Activated T-cell treated with anti-CD3 and anti-CD28 coated beads for 4 hours (primary cell): ENCODE data around the gene ZNF597.
"Not testable (repeated sequence)": the region's sequence is repeated elsewhere in the genome, so short reads cannot be mapped to it uniquely, and the experiment has no call there.

Experiments used
- DNase-seq: peaks from one replicate; pipeline ENCODE4 v3.0.0-alpha.2; 2020

Gene ZNF597

DNA sequence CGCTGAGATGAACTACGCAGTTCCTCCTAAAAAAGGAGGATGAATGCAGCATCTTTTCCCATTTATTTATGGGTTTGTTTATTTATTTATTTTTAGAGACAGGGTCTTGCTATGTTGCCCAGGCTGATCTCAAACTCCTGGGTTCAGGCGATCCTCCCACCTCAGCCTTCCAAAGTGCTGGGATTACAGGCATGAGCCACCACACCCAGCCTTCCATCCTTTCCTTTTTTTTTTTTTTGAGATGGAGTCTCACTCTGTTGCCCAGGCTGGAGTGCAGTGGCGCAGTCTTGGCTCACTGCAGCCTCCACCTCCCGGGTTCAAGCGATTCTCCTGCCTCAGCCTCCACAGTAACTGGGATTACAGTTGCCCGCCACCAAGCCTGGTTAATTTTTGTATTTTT lies 31.6 kb upstream of the ZNF597 start:
- not testable (repeated sequence) for DNase-seq

DNA sequence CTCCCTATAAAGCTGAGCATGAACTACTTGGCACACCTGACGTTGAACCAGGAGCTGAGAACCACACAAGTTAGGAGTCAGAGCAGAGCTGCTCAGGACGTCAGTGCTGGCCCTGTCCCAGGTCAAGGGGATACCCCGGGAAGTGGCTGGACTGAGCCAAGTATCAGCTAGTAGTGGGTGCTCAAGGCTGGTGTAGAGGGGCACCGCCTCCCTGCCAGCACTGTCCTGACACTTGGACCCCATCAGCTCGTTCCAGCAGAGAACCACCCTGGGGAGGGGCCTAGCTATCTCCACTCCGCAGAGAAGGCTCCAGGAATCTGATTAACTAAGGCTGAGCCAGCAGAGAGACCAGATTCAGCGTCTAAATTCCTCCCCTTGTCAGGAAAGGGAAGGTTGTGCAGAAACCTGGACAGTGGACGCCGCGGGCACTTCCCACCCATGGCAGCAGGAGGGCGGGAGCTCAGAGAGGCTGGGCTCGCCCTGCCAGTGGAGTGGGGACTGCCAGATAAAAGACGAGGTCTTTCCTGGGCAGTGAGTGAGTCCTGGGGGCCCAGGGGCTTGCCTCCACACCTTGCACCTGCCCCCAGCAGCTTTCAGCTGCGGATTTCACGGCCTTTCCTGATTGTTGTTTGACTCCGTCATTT lies 31.0 kb upstream of the ZNF597 start:
- DNase-seq = no peak

DNA sequence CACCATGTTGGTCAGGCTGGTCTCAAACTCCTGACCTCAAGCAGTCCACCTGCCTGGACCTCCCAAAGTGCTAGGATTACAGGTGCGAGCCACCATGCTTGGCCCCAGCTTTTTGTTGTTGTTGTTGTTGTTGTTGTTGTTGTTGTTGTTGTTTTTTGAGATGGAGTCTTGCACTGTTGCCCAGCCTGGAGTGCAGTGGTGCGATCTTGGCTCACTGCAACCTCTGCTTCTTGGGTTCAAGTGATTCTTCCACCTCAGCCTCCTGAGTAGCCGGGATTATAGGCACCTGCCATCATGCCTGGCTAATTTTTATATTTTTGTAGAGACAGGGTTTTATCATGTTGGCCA lies 30.3 kb upstream of the ZNF597 start:
- not testable (repeated sequence) for DNase-seq

DNA sequence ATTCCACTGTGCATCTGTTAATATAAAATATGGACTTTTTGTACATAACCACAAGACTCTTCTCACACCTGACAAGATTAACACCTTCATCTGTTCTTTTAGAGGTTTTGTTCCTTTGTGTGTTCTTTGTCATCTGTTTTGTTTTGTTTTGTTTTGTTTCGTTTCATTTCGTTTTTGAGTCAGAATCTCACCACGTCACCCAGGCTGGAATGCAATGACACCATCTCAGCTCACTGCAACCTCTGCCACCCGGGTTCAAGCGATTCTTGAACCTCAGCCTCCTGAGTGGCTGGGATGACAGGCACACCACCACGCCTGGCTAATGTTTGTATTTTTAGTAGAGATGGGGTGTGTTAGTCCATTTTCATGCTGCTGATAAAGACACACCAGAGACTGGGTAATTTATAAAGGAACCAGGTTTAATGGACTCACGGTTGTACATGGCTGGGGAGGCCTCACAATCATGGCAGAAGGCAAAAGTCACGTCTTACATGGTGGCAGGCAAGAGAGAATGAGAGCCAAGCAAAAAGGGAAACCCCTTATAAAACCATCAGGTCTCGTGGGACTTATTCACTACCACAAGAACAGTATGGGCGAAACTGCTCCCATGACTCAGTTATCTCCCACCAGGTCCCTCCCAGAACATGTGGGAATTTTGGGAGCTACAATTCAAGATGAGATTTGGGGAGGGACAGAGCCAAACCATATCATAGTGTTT lies 29.7 kb upstream of the ZNF597 start:
- no peak for DNase-seq

DNA sequence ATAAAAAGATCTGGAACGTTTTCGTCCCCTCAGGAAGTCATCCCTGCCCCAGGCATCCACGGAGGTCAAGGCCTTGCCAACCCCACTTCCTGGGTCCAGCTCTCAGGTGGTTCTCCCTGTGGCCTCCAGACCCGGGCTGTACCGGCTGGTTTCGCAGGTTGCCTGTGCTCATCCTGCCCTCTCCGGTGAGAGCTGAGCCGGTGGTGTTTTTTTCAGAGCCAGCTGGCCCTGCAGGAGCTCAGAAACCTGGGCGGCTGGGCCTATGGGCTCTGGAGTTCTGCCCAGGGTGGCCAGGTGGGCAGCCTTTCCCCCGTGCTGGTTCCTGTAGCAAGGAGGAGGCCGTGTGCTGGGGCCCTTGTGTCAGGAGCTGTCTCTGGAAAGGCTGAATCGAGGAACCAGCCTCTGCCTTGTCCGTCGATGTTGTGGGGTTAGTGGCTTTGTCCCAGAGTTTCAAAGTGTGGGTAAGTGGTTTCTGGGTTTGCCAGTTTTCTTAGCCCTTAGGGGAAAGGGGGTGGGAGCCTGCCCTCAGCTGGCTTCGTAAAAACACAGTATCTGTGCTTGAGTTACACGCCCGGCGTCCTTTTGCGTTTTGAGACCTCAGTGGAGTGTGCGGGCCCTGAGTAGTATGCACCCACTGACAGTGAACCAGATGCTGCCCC lies 28.3 kb upstream of the ZNF597 start:
- DNase-seq = no peak

DNA sequence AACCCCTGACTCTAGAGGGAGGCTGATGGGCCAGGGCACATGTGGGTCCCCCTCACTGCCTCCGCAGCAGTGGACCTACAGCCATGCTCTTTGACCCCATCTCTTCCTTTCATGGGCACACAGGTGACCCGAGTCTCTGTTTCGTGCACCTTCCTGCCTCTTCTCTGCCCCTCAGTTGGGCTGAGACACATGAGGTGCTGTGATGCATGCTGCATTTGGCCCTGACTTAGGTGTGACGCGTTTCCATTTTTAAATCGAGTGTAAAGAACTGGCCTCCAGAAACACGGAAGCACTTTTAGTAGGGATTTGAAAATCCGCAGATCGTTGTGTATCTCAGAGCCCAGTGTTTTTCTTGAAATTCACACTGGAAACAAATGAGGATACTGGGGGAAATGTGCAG lies 27.4 kb upstream of the ZNF597 start:
- no peak for DNase-seq

DNA sequence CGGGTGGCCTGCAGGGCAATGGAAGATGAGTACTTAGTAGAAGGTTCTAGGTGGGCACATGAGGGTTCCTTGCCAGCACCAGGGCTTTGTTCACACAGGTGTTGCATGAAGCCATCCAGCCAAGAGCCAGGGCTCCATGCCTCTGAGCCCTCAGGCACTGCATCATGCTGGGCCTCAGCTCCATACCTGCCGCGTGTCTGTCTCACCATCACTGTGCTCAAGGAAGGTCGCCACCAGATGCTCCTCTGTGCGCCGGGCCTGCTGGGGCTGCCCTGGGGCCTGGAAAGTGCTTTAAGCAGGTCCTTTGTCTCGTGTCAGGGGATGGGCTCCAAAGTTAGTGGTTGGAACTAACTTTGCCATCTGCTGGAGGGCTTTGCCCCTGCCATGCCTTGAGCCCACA lies 26.4 kb upstream of the ZNF597 start:
- DNase-seq = no peak

DNA sequence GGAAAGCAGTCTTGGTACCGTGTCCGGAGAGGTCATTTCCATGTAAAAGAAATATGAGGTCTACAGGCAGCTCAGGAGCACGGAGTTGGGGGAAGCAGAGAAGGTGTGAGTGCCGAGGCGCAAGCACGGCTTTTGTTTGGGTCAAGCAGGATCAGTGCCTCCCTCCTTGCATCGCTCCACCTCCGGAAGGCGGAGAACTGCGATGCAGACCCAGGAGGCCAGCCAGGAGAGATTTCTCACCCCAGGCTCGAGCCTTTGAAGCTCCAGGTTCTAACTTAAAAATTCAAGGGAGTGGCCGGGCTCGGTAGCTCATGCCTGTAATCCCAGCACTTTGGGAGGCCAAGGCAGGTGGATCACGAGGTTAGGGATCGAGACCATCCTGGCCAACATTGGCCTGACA lies 25.2 kb upstream of the ZNF597 start:
- DNase-seq = no peak

DNA sequence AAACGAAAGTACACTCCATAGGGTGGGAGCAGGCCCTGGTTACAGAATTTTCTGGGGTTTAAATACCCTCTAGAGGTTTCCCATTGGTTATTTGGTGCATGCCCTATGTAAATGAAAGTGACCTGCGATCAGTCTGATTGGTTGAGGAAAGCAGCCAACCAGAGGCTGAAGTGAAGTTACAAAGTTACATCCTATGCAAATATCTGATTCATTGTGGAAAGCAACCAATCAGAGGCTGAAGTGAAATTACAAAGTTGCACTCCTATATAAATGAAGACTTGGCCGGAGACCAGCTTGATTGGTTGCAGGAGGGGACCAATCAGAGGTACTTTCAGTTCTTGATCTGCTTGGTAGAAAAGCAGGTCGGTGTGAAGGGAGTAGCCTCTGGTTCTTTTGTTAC lies 24.6 kb upstream of the ZNF597 start:
- DNase-seq = no peak

DNA sequence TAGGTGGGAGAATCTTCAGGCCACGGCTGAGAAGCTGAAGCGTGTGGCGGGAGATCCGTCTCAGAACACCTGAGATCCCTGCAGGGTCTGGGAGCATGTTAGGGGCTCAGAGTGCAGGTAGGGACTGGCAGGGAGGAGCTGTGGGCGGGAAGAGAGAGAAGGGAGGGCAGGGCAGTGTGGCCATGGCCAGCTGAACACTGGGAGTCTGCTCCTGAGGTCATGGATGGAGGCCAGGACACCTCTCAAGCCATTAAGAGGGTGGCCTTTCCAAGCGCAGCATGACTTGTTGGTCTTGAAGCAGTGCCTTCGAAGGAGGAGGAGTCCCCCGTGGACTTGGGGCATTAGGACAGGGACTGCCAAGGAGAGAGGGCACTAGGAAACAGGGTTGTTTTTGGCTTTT lies 23.9 kb upstream of the ZNF597 start:
- no peak for DNase-seq

DNA sequence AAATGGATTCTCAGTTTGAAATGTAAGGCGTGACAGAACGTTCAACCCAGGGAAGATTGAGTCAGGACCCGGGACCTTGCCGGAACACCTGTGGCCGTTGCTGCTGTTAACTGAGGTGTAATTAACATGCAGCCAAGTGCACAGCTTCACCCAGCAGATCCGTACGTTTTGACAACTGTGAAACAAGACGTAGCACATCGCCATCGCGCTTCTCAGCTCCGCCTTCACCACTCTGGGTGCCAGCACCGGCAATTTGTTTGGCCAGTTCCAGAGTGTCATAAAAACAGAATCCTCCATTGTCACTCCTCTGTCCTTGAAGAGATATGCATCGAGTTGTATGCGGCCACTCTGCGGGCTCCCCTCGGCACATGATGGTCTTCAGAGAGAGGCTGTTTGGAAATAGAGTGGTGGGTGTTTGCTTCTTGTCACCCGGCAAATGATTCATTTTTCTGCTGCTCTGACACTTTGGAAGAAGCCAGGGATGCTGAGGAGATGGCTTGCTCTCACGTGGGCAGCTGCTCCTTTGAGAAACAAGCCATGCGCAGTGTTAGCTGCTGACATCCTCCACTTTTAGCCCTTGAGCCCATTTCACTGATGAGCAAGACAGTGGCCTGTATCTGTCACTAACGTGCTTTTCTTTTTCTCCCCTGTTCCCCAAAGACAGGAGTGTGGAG lies 22.7 kb upstream of the ZNF597 start:
- no peak for DNase-seq

DNA sequence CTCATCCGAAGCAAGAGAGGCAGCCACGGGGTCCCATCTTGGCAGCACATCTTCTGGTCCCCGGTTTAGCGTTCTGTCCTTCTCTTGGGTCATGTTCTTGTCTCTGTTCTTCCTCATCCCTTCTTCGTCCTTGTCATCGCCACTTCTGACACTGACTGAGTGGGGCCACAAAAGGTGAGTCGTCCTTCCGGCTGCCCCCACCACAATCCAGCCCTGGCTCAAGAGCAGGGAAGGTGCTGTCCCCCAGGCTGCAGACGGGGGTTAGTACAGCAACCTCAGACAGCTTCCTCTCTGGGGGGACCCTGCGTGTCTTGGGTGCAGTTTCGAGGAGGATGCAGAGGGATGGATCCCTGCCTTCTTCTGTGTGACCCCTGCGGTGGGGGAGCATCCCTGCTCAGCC lies 22.0 kb upstream of the ZNF597 start:
- DNase-seq = no peak

DNA sequence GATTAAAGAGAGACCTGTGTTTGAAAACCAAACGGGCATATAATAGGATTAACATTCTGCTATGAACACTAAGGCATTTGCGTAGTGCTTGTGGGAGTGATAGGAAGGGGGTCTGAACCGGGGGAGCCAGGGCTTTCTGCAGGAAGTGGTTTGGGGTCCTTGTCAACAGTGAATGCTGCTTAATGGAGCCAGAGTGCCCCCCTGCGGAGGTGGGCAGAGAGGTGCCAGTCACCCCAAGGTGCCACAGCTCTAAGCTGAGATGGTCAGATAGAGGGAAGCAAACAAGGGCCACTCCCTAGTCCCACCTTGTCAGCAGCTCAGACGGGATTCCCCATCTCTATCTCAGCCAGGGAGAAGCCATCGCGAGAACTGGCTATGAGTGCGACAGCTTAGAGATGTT lies 17.8 kb upstream of the ZNF597 start:
- DNase-seq = peak; percentile 25

DNA sequence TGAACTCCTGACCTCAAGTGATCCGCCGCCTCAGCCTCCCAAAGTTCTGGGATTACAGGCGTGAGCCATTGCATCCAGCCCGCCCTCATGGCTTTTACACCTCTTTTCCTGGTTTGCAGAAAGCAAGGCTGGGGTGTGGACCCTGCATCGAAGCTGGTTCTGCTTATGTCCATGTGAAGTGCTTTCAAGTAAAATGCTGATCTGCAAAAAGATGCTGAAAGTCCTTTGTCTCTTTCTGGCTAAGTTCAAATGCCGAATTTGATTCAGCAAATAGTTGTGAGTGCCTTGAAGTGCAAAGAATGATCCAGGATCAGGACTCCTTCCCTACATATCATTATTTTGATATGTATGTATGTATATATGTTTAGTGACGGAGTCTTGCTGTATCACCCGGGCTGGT lies 17.3 kb upstream of the ZNF597 start:
- no peak for DNase-seq

DNA sequence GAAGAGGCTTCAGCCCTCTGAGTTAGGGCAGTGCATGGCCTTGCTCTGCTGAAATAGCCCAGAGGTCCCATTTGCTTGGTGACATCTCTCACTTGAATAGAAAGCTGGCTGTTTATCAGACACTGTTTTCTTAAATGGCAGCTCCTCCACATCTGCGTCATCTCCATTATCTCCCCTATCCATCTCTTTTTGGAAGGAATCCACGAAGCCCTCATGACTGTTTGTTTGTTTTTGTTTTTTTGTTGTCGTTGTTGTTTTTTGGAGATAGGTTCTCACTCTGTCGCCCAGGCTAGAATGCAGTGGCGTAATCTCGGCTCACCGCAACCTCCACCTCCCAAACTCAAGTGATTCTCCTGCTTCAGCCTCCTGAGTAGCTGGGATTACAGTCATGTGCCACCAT lies 16.8 kb upstream of the ZNF597 start:
- DNase-seq = no peak

DNA sequence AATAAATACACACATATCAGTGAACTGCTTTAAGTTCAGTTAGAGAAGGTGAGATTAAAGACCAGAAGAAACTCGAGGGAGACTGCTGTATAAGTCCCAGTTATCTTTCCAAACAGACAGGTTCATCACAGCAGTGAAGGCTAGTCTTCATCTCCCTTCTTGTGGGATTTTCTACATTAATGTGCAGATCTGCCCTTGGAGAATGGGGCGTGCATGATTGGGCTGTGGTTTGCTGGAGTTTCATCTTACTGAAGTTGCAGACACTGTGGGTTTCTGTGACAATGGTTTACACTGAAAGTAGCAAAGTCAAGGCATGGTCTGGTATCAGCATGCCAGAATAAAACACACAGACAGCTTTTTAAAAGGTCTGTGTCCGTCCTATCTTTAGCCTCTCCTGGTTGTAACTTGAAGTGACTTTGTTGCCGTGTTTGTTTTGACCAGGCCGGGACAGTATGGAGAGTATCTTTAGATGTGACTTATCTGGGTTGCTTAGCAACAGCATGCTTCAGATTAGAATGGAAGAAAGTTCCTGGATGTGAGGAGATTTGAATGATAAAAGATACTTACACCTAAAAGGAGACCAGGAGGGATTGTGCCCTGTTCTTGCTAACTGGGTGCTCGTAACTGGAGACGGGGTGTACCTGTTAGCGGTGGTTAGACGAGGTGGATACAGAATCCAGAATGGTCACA lies 16.2 kb upstream of the ZNF597 start:
- no peak for DNase-seq

DNA sequence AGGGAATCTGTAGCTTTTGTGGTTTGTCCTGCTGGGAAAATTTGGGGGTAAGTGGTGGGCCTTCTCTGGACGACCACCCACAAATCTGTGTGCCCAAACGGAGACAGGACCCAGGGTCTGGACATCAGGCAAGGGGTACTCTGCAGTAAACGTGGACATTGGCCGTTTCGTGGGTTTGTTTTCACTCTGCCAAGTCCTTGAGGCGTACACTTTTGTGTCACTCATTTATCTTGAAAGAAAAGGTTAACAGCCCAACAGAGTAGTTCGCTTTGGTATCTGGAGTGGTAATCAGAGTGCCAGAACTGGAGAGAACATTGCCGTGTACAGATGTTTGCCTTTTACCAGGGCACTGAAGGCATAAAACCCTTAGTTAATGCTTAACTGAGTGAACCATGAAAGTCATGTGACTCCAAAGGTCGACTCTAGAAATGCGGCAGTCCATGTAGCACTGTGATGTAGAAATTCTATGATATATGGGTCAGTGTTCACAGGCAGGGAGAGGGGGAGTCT lies 15.6 kb upstream of the ZNF597 start:
- no peak for DNase-seq

DNA sequence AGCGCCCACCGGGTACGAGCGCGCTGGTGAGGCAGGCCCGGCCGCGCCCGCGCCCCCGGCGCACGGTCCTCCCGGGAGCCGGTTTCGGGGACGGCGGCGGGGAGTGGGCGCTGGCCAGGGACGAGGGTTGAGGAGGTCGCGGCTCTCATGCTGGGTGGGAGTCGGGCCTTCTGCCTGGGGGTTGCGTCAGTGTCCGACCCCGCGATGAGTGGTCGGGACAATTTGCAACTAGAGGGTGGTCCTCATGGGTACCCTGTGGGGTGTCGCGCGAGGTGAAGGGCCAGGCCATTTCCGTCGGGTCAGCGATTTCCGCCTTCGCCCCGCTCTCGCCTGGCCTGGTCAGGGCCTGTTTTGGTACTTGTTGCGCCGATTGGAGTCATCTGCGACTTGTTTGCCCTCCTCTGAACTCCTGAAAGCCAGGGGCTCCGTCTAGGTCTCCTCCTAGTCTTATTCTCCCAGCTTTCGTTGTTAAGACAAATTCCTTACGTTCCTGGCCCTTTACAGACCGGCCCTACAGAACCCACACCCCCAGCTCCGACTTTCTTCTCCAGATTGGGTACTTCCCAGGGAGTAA lies 15.1 kb upstream of the ZNF597 start:
- no peak for DNase-seq

DNA sequence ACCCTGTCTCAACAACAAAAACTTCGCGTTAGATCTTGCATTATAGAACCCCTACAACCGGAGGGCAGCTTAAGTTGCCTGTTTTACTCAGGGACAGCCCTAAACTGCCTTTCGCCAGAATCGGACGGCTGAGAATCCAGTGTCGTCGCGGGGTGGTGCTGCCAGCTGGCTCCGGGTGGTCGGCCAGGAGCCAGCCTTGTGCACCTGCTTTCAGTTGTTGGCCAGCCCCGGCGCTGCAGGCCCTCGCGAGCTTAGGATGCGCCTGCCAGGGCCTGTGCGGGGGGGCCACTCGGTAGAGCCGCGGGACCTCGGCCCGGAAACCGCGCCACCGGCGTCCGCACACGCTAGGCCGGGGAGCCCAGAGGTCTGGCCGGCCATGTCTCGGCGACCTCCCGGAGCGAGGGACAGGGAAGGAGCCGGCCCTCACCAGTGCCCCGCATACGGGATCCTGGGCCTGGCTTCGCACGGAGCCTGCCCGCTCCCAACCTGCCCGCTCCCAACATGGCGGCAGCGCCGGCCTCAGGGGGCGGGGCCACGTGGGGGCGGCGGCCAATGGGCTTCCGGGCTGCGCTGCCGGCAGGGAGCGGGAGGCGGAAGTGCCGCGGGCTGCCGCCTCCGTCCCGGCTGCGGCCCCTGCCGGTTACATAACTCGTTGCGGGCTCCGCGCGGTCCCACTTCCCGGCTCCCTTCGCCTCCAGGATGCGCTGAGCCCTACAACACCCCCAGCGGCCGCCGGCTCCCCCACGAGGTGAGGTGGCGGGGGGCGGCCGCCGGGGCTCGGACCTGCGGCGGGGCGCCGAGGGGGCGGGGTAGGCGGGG lies 14.3 kb upstream of the ZNF597 start:
- DNase-seq = peak; percentile 88

DNA sequence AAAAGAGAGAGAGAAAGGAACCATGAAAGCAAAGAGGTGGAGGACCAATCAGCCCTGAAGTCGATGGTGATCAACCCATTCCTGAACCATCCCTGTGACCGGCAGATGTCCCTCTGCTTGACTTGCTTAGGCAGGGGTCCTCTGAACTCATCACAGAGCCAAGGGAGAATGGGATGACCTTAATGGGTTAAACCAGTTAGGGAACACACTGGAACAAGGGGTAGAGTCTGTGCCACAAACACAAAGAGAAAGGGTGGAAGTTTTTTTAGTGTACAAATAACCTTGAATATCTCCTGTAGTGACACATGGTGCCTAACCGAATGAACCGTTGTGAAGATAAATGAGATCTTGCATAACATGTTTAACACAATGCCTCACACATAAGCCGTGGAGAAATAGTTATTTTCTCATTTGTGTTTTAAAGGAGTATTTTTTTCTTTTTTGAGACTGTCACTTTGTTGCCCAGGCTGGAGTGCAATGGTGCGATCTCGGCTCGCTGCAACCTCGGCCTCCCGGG lies 11.4 kb upstream of the ZNF597 start:
- DNase-seq = no peak

DNA sequence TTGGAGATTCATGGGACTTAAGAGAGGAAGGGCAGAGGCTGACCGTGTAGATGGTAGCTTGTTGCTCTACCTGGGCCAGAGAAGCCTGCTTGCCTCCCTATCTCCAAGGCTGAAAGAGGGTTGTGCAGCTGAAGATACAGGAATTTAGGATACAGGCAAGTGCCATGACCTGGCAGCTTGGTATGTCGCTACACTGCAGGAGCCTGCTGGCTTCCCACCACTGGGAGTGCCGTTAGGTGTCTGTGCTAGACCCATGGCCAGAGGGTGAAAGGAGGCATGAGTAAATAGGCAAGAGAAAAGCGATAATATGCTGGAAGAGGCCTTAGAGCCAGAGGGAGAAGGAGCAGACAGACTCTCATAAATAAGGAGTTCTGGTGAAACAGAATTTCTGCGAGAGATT lies 10.8 kb upstream of the ZNF597 start:
- no peak for DNase-seq

DNA sequence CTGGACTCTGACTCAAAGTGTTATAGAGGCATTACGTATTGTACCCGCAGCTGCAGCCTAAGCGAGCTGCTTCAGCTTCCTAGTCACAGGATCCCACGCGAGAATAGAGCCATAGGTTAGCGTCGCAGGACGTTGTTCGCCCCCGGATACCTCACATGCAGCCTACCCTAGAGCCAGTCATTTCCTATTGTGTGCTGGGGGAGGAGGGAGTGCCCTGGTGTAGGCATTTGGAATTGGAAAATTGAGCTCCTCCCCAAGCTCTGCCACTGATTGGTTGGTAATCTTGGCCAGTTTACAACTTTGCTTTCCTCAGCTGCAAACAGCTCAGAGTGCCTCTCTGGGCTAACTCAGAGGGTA lies 706 bp upstream of the ZNF597 start:
- no peak for DNase-seq
